ENCODE data around the gene PCED1B.
"Not testable (repeated sequence)": the region's sequence is repeated elsewhere in the genome, so short reads cannot be mapped to it uniquely, and the experiment has no call there.

Gene PCED1B

GRCh38 chr12:47112679-47113078, 33.3 kb downstream of the PCED1B start:
- ATAC-seq, result no peak
- TF ChIP-seq ZFP3 (CRISPR knock-in tag; IDR thresholded peaks at IDR 0.05) (no peak), ZNF565 (CRISPR knock-in tag; conservative IDR thresholded peaks at IDR 0.05; ENCODE audit: low read depth) (no peak), ZNF8 (CRISPR knock-in tag; IDR thresholded peaks at IDR 0.05) (no peak), OSR1 (CRISPR knock-in tag; IDR thresholded peaks at IDR 0.05) (no peak), TCF4 (CRISPR knock-in tag; IDR thresholded peaks at IDR 0.05; ENCODE audit: borderline replicate concordance) (no peak), ARNTL (CRISPR knock-in tag; IDR thresholded peaks at IDR 0.05; ENCODE audit: borderline replicate concordance, low read depth) (no peak), PPARA (CRISPR knock-in tag; IDR thresholded peaks at IDR 0.05; ENCODE audit: borderline replicate concordance) (no peak), GLIS3 (CRISPR knock-in tag; IDR thresholded peaks at IDR 0.05) (no peak), BACH2 (CRISPR knock-in tag; IDR thresholded peaks at IDR 0.05; ENCODE audit: borderline replicate concordance) (no peak), CSDC2 (CRISPR knock-in tag; IDR thresholded peaks at IDR 0.05) (no peak), ZNF70 (CRISPR knock-in tag; IDR thresholded peaks at IDR 0.05) (no peak)
- TF ChIP-seq, protein P1, sequence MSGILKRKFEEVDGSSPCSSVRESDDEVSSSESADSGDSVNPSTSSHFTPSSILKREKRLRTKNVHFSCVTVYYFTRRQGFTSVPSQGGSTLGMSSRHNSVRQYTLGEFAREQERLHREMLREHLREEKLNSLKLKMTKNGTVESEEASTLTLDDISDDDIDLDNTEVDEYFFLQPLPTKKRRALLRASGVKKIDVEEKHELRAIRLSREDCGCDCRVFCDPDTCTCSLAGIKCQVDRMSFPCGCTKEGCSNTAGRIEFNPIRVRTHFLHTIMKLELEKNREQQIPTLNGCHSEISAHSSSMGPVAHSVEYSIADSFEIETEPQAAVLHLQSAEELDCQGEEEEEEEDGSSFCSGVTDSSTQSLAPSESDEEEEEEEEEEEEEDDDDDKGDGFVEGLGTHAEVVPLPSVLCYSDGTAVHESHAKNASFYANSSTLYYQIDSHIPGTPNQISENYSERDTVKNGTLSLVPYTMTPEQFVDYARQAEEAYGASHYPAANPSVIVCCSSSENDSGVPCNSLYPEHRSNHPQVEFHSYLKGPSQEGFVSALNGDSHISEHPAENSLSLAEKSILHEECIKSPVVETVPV (CRISPR knock-in tag; IDR thresholded peaks at IDR 0.05), result no peak
- TF ChIP-seq, protein P2, sequence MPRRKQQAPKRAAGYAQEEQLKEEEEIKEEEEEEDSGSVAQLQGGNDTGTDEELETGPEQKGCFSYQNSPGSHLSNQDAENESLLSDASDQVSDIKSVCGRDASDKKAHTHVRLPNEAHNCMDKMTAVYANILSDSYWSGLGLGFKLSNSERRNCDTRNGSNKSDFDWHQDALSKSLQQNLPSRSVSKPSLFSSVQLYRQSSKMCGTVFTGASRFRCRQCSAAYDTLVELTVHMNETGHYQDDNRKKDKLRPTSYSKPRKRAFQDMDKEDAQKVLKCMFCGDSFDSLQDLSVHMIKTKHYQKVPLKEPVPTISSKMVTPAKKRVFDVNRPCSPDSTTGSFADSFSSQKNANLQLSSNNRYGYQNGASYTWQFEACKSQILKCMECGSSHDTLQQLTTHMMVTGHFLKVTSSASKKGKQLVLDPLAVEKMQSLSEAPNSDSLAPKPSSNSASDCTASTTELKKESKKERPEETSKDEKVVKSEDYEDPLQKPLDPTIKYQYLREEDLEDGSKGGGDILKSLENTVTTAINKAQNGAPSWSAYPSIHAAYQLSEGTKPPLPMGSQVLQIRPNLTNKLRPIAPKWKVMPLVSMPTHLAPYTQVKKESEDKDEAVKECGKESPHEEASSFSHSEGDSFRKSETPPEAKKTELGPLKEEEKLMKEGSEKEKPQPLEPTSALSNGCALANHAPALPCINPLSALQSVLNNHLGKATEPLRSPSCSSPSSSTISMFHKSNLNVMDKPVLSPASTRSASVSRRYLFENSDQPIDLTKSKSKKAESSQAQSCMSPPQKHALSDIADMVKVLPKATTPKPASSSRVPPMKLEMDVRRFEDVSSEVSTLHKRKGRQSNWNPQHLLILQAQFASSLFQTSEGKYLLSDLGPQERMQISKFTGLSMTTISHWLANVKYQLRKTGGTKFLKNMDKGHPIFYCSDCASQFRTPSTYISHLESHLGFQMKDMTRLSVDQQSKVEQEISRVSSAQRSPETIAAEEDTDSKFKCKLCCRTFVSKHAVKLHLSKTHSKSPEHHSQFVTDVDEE (CRISPR knock-in tag; IDR thresholded peaks at IDR 0.05), result no peak
- TF ChIP-seq, protein P3, sequence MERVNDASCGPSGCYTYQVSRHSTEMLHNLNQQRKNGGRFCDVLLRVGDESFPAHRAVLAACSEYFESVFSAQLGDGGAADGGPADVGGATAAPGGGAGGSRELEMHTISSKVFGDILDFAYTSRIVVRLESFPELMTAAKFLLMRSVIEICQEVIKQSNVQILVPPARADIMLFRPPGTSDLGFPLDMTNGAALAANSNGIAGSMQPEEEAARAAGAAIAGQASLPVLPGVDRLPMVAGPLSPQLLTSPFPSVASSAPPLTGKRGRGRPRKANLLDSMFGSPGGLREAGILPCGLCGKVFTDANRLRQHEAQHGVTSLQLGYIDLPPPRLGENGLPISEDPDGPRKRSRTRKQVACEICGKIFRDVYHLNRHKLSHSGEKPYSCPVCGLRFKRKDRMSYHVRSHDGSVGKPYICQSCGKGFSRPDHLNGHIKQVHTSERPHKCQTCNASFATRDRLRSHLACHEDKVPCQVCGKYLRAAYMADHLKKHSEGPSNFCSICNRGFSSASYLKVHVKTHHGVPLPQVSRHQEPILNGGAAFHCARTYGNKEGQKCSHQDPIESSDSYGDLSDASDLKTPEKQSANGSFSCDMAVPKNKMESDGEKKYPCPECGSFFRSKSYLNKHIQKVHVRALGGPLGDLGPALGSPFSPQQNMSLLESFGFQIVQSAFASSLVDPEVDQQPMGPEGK (CRISPR knock-in tag; IDR thresholded peaks at IDR 0.05; ENCODE audit: borderline replicate concordance), result no peak

DNA sequence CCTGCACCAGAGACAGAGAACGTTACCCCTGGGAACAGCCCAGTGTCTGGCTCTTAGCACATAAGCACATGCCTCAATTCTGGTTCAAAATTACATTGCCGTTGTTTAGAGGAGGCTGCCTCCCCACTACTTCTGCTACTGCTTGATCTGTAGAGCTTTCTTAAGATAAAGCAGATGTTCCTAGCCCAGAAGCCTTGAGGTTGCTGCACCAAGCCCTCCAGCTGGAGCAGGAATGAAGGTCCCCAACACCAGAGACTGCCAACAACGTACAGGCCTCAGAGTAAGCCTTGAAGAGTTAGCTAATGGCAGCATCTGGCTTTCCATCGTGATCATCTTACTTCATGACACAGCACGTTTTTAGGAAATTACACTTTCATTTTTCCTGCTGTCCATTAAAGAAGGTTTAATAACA, 35.1 kb downstream of the PCED1B start:
- no peak for ATAC-seq
- TF ChIP-seq, protein P4, sequence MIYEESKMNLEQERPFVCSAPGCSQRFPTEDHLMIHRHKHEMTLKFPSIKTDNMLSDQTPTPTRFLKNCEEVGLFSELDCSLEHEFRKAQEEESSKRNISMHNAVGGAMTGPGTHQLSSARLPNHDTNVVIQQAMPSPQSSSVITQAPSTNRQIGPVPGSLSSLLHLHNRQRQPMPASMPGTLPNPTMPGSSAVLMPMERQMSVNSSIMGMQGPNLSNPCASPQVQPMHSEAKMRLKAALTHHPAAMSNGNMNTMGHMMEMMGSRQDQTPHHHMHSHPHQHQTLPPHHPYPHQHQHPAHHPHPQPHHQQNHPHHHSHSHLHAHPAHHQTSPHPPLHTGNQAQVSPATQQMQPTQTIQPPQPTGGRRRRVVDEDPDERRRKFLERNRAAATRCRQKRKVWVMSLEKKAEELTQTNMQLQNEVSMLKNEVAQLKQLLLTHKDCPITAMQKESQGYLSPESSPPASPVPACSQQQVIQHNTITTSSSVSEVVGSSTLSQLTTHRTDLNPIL (CRISPR knock-in tag; IDR thresholded peaks at IDR 0.05; ENCODE audit: low read depth), result no peak
- no peak for TF ChIP-seq CSDC2 (CRISPR knock-in tag; IDR thresholded peaks at IDR 0.05)
- TF ChIP-seq ARNTL (CRISPR knock-in tag; IDR thresholded peaks at IDR 0.05; ENCODE audit: borderline replicate concordance, low read depth), result no peak
- no peak for TF ChIP-seq TCF4 (CRISPR knock-in tag; IDR thresholded peaks at IDR 0.05; ENCODE audit: borderline replicate concordance)
- no peak for TF ChIP-seq SNAI2 (CRISPR knock-in tag; IDR thresholded peaks at IDR 0.05)
- TF ChIP-seq, protein P2 (CRISPR knock-in tag; IDR thresholded peaks at IDR 0.05), result no peak
- TF ChIP-seq TOX (CRISPR knock-in tag; IDR thresholded peaks at IDR 0.05; ENCODE audit: borderline replicate concordance), result no peak

DNA sequence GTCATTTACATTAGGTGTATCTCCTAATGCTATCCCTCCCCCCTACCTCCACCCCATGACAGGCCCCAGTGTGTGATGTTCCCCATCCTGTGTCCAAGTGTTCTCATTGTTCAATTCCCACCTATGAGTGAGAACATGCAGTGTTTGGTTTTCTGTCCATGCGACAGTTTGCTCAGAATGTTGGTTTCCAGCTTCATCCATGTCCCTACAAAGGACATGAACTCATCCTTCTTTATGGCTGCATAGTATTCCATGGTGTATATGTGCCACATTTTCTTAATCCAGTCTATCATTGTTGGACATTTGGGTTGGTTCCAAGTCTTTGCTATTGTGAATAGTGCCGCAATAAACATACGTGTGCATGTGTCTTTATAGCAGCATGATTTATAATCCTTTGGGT, 37.9 kb downstream of the PCED1B start:
- not testable (repeated sequence) for ATAC-seq

- no peak for ATAC-seq
- TF ChIP-seq, protein P5, sequence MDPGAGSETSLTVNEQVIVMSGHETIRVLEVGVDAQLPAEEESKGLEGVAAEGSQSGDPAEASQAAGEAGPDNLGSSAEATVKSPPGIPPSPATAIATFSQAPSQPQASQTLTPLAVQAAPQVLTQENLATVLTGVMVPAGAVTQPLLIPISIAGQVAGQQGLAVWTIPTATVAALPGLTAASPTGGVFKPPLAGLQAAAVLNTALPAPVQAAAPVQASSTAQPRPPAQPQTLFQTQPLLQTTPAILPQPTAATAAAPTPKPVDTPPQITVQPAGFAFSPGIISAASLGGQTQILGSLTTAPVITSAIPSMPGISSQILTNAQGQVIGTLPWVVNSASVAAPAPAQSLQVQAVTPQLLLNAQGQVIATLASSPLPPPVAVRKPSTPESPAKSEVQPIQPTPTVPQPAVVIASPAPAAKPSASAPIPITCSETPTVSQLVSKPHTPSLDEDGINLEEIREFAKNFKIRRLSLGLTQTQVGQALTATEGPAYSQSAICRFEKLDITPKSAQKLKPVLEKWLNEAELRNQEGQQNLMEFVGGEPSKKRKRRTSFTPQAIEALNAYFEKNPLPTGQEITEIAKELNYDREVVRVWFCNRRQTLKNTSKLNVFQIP (CRISPR knock-in tag; IDR thresholded peaks at IDR 0.05; ENCODE audit: borderline replicate concordance, low read depth), result no peak
- TF ChIP-seq ZC3H10 (CRISPR knock-in tag; IDR thresholded peaks at IDR 0.05), result no peak
- TF ChIP-seq, protein P3 (CRISPR knock-in tag; IDR thresholded peaks at IDR 0.05; ENCODE audit: borderline replicate concordance), result no peak
- TF ChIP-seq GLIS3 (CRISPR knock-in tag; IDR thresholded peaks at IDR 0.05), result no peak
- TF ChIP-seq OSR1 (CRISPR knock-in tag; IDR thresholded peaks at IDR 0.05), result no peak
- TF ChIP-seq TOX (CRISPR knock-in tag; IDR thresholded peaks at IDR 0.05; ENCODE audit: borderline replicate concordance), result no peak
- no peak for TF ChIP-seq ISL1 (CRISPR knock-in tag; IDR thresholded peaks at IDR 0.05)
- TF ChIP-seq CSDC2 (CRISPR knock-in tag; IDR thresholded peaks at IDR 0.05), result no peak
- no peak for TF ChIP-seq ESRRG (CRISPR knock-in tag; IDR thresholded peaks at IDR 0.05)
- no peak for TF ChIP-seq BACH2 (CRISPR knock-in tag; IDR thresholded peaks at IDR 0.05; ENCODE audit: borderline replicate concordance)
Observed at GRCh38 chr12:47120736-47121135, 41.3 kb downstream of the PCED1B start.
